ENCODE results near the gene RAB36. TPM values are rescaled to one million over a fixed set of nuclear protein-coding genes. Genes with fewer than 3 reads are reported as not detected.
A peak's percentile ranks its signal among the peaks of the same experiment; 100 is the strongest.

The RAB36 gene
- total and polyA plus RNA-seq, 3 experiments from 2014 or later: 0.93 to 1.5 (median 1.5) TPM

DNA sequence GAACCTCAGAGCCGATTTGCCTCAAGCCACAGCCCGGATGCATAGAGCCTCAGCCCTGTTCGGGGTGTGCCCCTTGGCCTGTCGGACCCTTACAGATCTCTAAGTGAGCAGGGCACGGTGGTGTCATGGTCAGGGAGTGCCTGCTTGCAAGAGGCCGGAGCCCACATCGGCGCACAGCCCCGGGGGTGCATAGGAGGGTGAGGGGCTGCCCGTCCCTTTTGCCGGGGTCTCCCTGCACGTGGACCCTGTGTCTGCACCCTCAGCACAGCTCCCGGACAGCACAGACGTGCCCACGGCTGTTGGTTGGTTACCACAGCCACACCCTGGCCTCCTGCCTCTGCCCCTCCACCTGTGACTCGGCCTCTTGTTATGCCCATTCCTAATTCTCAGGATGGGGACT, 6.5 kb downstream of the RAB36 start:
- no peak overlapping the region for H3K27ac ChIP-seq (ENCODE audit: low read depth, low read length)
- no peaks in the 10 kb centered on the region for H3K9me3 ChIP-seq (ENCODE audit: low read length)
- ChIA-PET POLR2A (no interaction called here), CTCF (no interaction called here)
- H3K9me3 Mint-ChIP-seq: no peaks in the 10 kb centered on the region
- peaks cover 0 to 2% (median 0%) of the 10 kb centered on the region in 3 donors for H3K36me3 Mint-ChIP-seq
- H3K27me3 ChIP-seq (ENCODE audit: insufficient read depth, low read length, poor library complexity, severe bottlenecking): peaks cover 38% of the 10 kb centered on the region
- H3K4me3 ChIP-seq (ENCODE audit: low read length): no peak overlapping the region
- peaks cover 0 to 2% of the 10 kb centered on the region in 2 donors for H3K27me3 Mint-ChIP-seq
- H3K4me1 ChIP-seq (ENCODE audit: insufficient read depth, low read length): peaks cover 14% of the 10 kb centered on the region
- no peaks in the 10 kb centered on the region for H3K36me3 ChIP-seq (ENCODE audit: insufficient read depth, low read length)
- H3K4me1 Mint-ChIP-seq: peaks cover 11 to 17% (median 13%) of the 10 kb centered on the region in 3 donors
- peak overlapping the region in 1 of 7 donors; percentile 68 for H3K4me3 Mint-ChIP-seq
- DNase-seq: no peak
- H3K27ac Mint-ChIP-seq: no peak overlapping the region

GRCh38 chr22:23152238-23153114, 7.2 kb downstream of the RAB36 start:
- H3K27ac Mint-ChIP-seq: peak overlapping the region in 7 of 8 donors; percentile 11 to 90 (median 78)
- no peaks in the 10 kb centered on the region for H3K36me3 ChIP-seq (ENCODE audit: insufficient read depth, low read length)
- ChIA-PET CTCF (no interaction called here), POLR2A (no interaction called here)
- H3K27me3 ChIP-seq (ENCODE audit: insufficient read depth, low read length, poor library complexity, severe bottlenecking): peaks cover 40% of the 10 kb centered on the region
- H3K9me3 Mint-ChIP-seq: no peaks in the 10 kb centered on the region
- H3K4me3 ChIP-seq (ENCODE audit: low read length): no peak overlapping the region
- H3K27me3 Mint-ChIP-seq: peaks cover 0 to 2% of the 10 kb centered on the region in 2 donors
- peaks cover 0 to 2% (median 0%) of the 10 kb centered on the region in 3 donors for H3K36me3 Mint-ChIP-seq
- peaks cover 11 to 17% (median 13%) of the 10 kb centered on the region in 3 donors for H3K4me1 Mint-ChIP-seq
- no peaks in the 10 kb centered on the region for H3K9me3 ChIP-seq (ENCODE audit: low read length)
- peak overlapping the region in 1 of 7 donors; percentile 45 for H3K4me3 Mint-ChIP-seq
- H3K27ac ChIP-seq (ENCODE audit: low read depth, low read length): no peak overlapping the region
- peaks cover 14% of the 10 kb centered on the region for H3K4me1 ChIP-seq (ENCODE audit: insufficient read depth, low read length)
- DNase-seq: no peak

DNA sequence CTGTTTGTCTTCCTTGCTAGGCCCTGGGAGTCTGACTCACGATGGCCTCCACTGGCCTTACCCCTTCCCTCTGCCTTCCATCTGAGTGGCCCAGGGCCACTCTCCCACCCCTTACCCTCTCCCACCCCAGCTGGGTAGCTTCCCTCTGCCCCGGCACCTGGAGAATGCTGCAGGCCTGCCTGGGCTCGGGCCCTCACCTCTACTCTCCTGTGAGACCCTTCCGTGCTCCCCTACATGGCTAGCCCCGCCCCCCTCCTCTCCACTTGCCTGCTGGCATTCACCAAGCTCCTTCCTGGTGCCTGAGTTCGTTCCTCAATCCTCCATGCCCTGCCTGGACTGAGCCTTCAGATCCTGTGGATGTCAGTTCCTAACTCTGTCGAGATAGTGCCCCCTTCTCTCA, 8.7 kb downstream of the RAB36 start:
- H3K9me3 Mint-ChIP-seq: no peaks in the 10 kb centered on the region
- DNase-seq: no peak
- CTCF ChIA-PET: interaction anchor here (1.4 kb wide), 1 partner anchor 136 kb away, joined by 3 read pairs; no protein-coding TSS in a partner anchor
- Histone ChIP-seq H3K27ac (ENCODE audit: low read depth, low read length) (no peak overlapping the region), H3K4me3 (ENCODE audit: low read length) (no peak overlapping the region), H3K27me3 (ENCODE audit: insufficient read depth, low read length, poor library complexity, severe bottlenecking) (peaks cover 48% of the 10 kb centered on the region), H3K9me3 (ENCODE audit: low read length) (no peaks in the 10 kb centered on the region), H3K36me3 (ENCODE audit: insufficient read depth, low read length) (no peaks in the 10 kb centered on the region), H3K4me1 (ENCODE audit: insufficient read depth, low read length) (peaks cover 14% of the 10 kb centered on the region)
- peaks cover 0 to 2% of the 10 kb centered on the region in 2 donors for H3K27me3 Mint-ChIP-seq
- POLR2A ChIA-PET: interaction anchor here (0.6 kb wide), 2 partner anchors 9 to 109 kb away, joined by 3 to 4 read pairs; no protein-coding TSS in a partner anchor
- H3K4me1 Mint-ChIP-seq: peaks cover 11 to 17% (median 13%) of the 10 kb centered on the region in 3 donors
- peak overlapping the region in 3 of 8 donors; percentile 69 to 74 (median 70) for H3K27ac Mint-ChIP-seq
- peak overlapping the region in 1 of 7 donors; percentile 37 for H3K4me3 Mint-ChIP-seq
- H3K36me3 Mint-ChIP-seq: peaks cover 0 to 2% (median 0%) of the 10 kb centered on the region in 3 donors

GRCh38 chr22:23154461-23154860, 9.2 kb downstream of the RAB36 start:
- POLR2A ChIA-PET: interaction anchor here (0.6 kb wide), 1 partner anchor 10 kb away, joined by 4 read pairs; no protein-coding TSS in a partner anchor
- peaks cover 11 to 17% (median 13%) of the 10 kb centered on the region in 3 donors for H3K4me1 Mint-ChIP-seq
- peaks cover 14% of the 10 kb centered on the region for H3K4me1 ChIP-seq (ENCODE audit: insufficient read depth, low read length)

GRCh38 chr22:23155143-23155542, 9.9 kb downstream of the RAB36 start:
- Histone ChIP-seq H3K4me1 (ENCODE audit: insufficient read depth, low read length) (peaks cover 14% of the 10 kb centered on the region), H3K36me3 (ENCODE audit: insufficient read depth, low read length) (no peaks in the 10 kb centered on the region), H3K4me3 (ENCODE audit: low read length) (no peak overlapping the region), H3K27ac (ENCODE audit: low read depth, low read length) (no peak overlapping the region), H3K9me3 (ENCODE audit: low read length) (no peaks in the 10 kb centered on the region), H3K27me3 (ENCODE audit: insufficient read depth, low read length, poor library complexity, severe bottlenecking) (peaks cover 43% of the 10 kb centered on the region)
- ChIA-PET CTCF (no interaction called here), POLR2A (no interaction called here)
- Mint-ChIP-seq H3K4me3 (no peak overlapping the region), H3K27me3 (peaks cover 0 to 2% of the 10 kb centered on the region in 2 donors), H3K4me1 (peaks cover 11 to 17% (median 13%) of the 10 kb centered on the region in 3 donors), H3K36me3 (no peaks in the 10 kb centered on the region), H3K9me3 (no peaks in the 10 kb centered on the region), H3K27ac (peak overlapping the region in 2 of 8 donors; percentile 70 to 82)
- no peak for DNase-seq

More at GRCh38 chr22:23154461-23154860, 9.2 kb downstream of the RAB36 start:
- H3K4me3 ChIP-seq (ENCODE audit: low read length): no peak overlapping the region
- Mint-ChIP-seq H3K4me3 (peak overlapping the region in 1 of 7 donors; percentile 37), H3K36me3 (peaks cover 0 to 2% (median 0%) of the 10 kb centered on the region in 3 donors), H3K9me3 (no peaks in the 10 kb centered on the region), H3K27ac (peak overlapping the region in 3 of 8 donors; percentile 42 to 70 (median 69)), H3K27me3 (peaks cover 0 to 2% of the 10 kb centered on the region in 2 donors)
- peaks cover 46% of the 10 kb centered on the region for H3K27me3 ChIP-seq (ENCODE audit: insufficient read depth, low read length, poor library complexity, severe bottlenecking)
- no peak for DNase-seq
- CTCF ChIA-PET: interaction anchor here (1.4 kb wide), 1 partner anchor 136 kb away, joined by 3 read pairs; no protein-coding TSS in a partner anchor
- H3K9me3 ChIP-seq (ENCODE audit: low read length): no peaks in the 10 kb centered on the region
- no peak overlapping the region for H3K27ac ChIP-seq (ENCODE audit: low read depth, low read length)
- H3K36me3 ChIP-seq (ENCODE audit: insufficient read depth, low read length): no peaks in the 10 kb centered on the region

DNA sequence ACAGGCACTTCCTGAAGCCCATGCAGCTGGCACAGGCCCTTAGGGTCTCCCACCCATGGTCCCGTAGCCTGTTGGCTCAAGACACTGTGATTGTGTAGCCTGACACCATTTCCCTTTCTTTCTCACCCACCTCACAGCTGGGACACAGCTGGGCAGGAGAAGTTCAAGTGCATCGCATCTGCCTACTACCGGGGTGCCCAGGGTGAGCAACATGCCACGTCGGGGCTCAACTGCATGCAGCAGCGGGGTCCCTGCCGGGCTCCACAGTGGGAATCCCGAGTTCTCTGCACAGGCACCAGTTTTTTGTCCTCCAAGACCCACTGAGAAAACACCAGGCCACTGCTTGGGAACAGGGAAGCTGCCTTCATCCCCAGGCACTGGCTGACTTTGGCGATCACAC, 10.6 kb downstream of the RAB36 start:
- CTCF ChIA-PET: no interaction called here
- Histone ChIP-seq H3K36me3 (ENCODE audit: insufficient read depth, low read length) (no peaks in the 10 kb centered on the region), H3K27me3 (ENCODE audit: insufficient read depth, low read length, poor library complexity, severe bottlenecking) (peaks cover 44% of the 10 kb centered on the region), H3K4me3 (ENCODE audit: low read length) (no peak overlapping the region), H3K4me1 (ENCODE audit: insufficient read depth, low read length) (peaks cover 14% of the 10 kb centered on the region), H3K9me3 (ENCODE audit: low read length) (no peaks in the 10 kb centered on the region), H3K27ac (ENCODE audit: low read depth, low read length) (no peak overlapping the region)
- Mint-ChIP-seq H3K27me3 (peaks cover 0 to 2% of the 10 kb centered on the region in 2 donors), H3K27ac (peak overlapping the region in 1 of 8 donors; percentile 70), H3K9me3 (no peaks in the 10 kb centered on the region), H3K36me3 (no peaks in the 10 kb centered on the region), H3K4me1 (peaks cover 11 to 17% (median 13%) of the 10 kb centered on the region in 3 donors), H3K4me3 (no peak overlapping the region)
- POLR2A ChIA-PET: no interaction called here
- no peak for DNase-seq

- DNase-seq: no peak
- H3K9me3 Mint-ChIP-seq: no peaks in the 10 kb centered on the region
- ChIA-PET CTCF (interaction anchor here (1.4 kb wide), 1 partner anchor 28 kb away, joined by 4 read pairs; no protein-coding TSS in a partner anchor), POLR2A (no interaction called here)
- H3K27ac ChIP-seq (ENCODE audit: low read depth, low read length): no peak overlapping the region
- no peak overlapping the region for H3K27ac Mint-ChIP-seq
- no peak overlapping the region for H3K4me3 ChIP-seq (ENCODE audit: low read length)
- H3K27me3 Mint-ChIP-seq: peaks cover 0 to 2% of the 10 kb centered on the region in 2 donors
- H3K9me3 ChIP-seq (ENCODE audit: low read length): no peaks in the 10 kb centered on the region
- peaks cover 39% of the 10 kb centered on the region for H3K27me3 ChIP-seq (ENCODE audit: insufficient read depth, low read length, poor library complexity, severe bottlenecking)
- H3K4me1 ChIP-seq (ENCODE audit: insufficient read depth, low read length): peaks cover 14% of the 10 kb centered on the region
- H3K4me1 Mint-ChIP-seq: peaks cover 11 to 15% (median 13%) of the 10 kb centered on the region in 3 donors
- no peaks in the 10 kb centered on the region for H3K36me3 Mint-ChIP-seq
- H3K4me3 Mint-ChIP-seq: no peak overlapping the region
- no peaks in the 10 kb centered on the region for H3K36me3 ChIP-seq (ENCODE audit: insufficient read depth, low read length)
Observed at GRCh38 chr22:23156286-23156685, 11.0 kb downstream of the RAB36 start.
